Measurements from ENCODE around the gene UBE2L3. TPM values are rescaled to one million over a fixed set of nuclear protein-coding genes. Genes with fewer than 3 reads are reported as not detected.

UBE2L3 gene
- 76.7 and 77.7 TPM in 2 replicates for total RNA-seq

DNA sequence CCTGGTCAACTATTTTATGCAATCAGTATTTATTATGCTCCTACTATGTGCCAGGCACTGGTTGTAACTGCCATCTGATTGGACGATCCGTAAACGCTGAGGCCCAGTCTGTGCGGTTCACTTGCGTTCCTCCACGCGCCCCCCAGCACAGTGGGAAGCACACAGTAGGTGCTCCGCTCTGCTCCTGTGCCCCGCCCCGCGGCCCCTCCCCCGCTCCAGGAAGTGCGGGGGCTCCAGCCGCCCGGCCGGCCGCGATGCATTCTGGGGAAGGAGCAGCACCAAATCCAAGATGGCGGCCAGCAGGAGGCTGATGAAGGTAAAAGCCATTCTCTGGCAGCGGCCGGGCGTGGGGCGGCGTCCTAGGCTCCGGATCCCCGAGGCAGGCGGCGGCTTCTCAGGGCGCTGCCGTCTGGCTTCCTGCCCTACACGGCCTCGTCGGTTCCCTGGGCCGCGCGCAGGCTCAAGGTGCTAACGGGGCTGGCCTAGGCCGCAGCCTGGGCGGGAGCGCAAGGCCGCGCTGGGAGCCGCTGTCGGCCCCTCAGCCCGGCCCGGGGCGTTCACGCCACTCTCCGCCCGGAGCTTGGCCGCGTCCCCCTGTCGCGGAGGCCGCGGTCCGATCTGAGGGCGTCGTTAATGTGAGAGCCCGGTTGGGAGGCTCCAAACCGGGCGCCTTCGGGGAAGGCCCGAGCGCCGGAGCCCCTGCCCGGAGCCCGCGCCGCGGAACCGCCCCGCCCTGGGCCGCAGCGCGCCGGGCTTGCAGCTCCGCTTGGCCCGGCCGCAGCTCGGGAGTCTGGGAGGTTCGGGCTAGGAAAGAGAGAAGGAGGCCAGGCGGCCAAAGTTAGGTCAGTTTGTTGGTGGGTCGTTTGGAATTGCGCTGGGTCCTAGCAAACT, at the start of gene UBE2L3:
Gene UBE2L3, plus strand, starts transcription at position 259 of the 891 bp plus-strand sequence. Its CDS starts 31 bp downstream, at position 290.

DNA sequence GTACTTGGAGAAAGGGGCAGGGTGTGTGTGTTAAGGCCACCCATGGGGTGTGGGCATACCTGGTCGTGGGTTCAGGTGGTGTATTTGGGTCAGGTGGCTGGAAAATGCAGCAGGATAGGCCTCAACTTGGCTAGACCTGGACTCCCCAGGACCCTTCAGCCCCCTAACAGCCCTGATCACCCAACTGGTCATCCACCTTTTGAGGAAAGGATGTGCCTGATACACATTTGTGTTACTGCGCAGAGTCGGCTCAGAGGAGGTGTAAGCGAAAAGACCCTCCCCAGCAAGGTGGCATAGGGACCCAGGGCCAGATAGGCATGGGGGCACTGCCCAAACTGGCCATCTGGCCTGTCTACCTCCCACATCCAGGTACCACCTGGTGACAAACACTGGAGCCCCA, 16.2 kb upstream of the UBE2L3 start, which contains the start of gene RIMBP3C:
Gene RIMBP3C, minus strand, starts transcription at position 101 of the 400 bp plus-strand sequence. CDS start 485 bp downstream, outside the sequence.

DNA sequence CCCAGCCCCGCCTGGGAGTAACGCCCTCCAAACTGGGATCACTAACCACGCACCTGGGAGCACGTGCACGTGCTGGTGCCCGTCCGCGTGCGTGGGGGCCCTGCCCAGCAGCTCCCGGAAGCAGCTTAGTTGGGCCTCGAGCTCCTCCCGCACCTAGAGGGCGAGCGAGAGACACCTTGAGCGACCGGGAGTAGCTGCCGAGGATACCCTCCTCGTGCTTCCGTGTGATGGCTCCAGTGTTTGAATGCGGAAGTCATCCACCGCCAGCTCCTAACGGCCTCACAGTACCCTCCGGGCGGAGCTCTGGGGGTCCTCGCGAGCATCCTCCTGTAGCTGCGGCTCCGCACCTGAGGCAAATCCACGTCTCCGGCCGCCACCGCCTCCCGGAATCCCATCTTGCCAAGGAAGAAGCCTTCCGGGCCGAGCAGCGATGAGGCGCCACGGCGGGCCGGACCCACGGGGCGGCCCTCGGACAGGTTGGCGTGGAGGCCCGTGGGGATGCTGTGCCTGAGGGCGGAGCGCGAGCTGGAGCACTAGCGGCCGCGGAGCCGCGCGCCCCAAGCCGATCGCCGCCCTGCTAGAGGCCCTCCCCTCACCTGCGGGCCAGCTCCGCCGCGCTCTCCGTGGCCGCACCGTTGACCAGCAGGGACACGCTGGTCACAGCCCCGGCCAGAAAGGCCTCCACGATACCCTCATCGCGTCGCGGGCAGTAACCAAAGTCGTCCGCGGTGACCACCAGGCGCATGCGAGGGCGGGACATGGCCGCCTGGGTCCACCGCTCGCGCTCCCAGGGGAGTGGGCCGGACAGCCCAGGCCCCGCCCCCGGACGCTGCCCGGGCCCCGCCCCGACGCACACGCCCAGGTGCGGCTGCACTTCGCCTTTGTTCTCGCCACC, 62.0 kb downstream of the UBE2L3 start, which contains the start of gene YDJC:
Gene YDJC, minus strand, starts transcription at position 768 of the 895 bp plus-strand sequence. Its CDS starts 8 bp downstream, at position 760.

DNA sequence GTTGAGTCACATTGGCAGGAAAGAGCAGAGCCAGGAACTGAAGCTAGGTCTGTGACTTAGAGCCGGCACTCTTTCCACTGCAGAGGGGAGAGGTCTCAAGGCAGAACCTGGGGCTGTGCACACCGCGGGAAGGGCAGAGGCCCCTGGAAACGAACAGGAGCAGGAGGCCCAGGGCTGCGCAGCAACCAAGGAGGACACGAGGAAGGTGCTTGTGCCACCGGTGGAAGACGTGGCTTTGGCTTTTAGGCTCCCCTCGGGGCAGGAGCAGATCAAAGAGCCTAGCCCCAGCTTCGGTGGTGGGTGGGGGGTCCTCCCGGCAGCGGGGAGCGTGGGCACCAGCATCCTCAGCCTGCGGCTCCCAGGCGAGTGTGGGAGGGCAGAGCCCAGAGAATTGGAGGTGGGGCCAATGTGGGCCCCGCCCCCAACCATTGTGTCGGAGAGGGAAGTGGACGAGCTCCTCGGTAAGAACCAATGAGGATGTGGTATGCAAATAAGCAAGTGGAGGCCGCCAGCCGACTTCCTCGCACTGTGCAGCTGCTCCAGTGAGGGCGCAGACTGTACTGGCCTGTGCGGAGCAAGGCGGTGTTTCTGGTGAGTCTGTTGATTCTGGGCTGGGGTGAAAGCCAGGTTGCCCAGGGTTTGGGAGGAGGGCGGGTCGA, 64.9 kb downstream of the UBE2L3 start, which contains the start of gene CCDC116:
Gene CCDC116, plus strand, starts transcription at position 524 of the 659 bp plus-strand sequence. CDS start 422 bp downstream, outside the sequence.

DNA sequence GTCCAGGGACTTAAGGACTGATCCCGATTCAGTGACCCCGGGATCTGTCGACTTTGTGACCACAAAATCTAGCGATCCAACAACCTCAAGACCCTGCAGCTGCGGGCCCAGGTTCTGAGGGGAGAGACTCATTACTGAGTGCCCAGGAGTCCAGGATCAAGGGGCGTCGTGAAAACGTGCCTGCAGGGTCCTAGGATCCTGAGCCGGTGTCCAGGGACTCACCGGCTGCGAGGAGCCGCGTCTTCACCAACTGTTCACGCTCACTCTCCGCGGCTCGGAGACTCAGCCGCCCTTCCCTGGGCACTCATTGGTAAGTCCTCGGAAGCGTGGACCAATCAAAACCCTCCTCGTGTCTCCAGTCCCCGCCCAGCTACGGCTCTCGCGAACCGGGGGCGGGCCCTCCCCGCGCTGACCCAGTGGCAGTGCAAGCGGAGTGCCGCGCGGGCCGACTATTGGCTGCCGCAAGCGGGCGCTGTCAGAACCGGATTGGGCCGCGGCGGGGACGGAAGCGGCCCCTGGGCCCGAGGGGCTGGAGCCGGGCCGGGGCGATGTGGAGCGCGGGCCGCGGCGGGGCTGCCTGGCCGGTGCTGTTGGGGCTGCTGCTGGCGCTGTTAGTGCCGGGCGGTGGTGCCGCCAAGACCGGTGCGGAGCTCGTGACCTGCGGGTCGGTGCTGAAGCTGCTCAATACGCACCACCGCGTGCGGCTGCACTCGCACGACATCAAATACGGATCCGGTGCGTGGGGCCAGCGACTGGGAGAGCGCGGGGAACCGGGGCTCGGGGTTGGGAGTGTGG, 74.5 kb downstream of the UBE2L3 start, which contains the start of gene SDF2L1:
Gene SDF2L1, plus strand, starts transcription at position 514 of the 795 bp plus-strand sequence. Its CDS starts 35 bp downstream, at position 549.

Small RNAs within 50 kb of the gene (small RNA-seq; reads per million reads assigned to genes)
- gene MIR301B (5.1 reads per million, percentile 81 among the genes with 10 or more reads in this experiment), gene RF00492 (not detected), gene RN7SKP221 (not detected)

Other genes starting within 250 kb of the UBE2L3 start
- gene RIMBP3B, start 184.0 kb upstream of the UBE2L3 start, total RNA-seq, result not detected in 2 replicates
- 3.2 and 3.7 TPM in 2 replicates for gene HIC2, start 150.3 kb upstream of the UBE2L3 start, total RNA-seq
- gene TMEM191C, start 100.3 kb upstream of the UBE2L3 start, total RNA-seq, result 0.07 and 0.40 TPM in 2 replicates
- not detected in 2 replicates for gene RIMBP3C, start 16.3 kb upstream of the UBE2L3 start, total RNA-seq
- gene YDJC, start 62.3 kb downstream of the UBE2L3 start, total RNA-seq, result 30.1 and 34.7 TPM in 2 replicates
- gene CCDC116, start 65.0 kb downstream of the UBE2L3 start, total RNA-seq, result 0.13 and 0.14 TPM in 2 replicates
- 24.8 and 26.5 TPM in 2 replicates for gene SDF2L1, start 74.6 kb downstream of the UBE2L3 start, total RNA-seq
- gene PPIL2, start 98.3 kb downstream of the UBE2L3 start, total RNA-seq, result 30.2 and 36.0 TPM in 2 replicates
- 2.3 and 2.6 TPM in 2 replicates for gene YPEL1, start 168.1 kb downstream of the UBE2L3 start, total RNA-seq